Smooth muscle cell (in vitro differentiated cells): ENCODE measurements around the gene PHOSPHO1. TPM values are rescaled to one million over a fixed set of nuclear protein-coding genes. Genes with fewer than 3 reads are reported as not detected.

ENCODE experiments used
- DNase-seq: peaks from one replicate; lab custom pipeline; 2025; ENCODE audit not compliant: unreplicated experiment; lab: John Stamatoyannopoulos, UW
- H2AFZ ChIP-seq: fragments of 200-600 bp; sonication (generic); 2 replicates; pipeline ENCODE4 v1.6.0; 2016; ENCODE audit warnings: antibody characterized with exemption, low read depth, mild to moderate bottlenecking
- H3F3A ChIP-seq: fragments of 200-600 bp; sonication (generic); 2 replicates; pipeline ENCODE4 v1.6.0; 2017; ENCODE audit warnings: antibody characterized with exemption, low read depth
- H3K27ac ChIP-seq: fragments of 200-600 bp; sonication (generic); 2 replicates; pipeline ENCODE4 v1.5.1; 2016; ENCODE audit warnings: low read depth, mild to moderate bottlenecking
- H3K27me3 ChIP-seq: fragments of 200-600 bp; sonication (generic); 2 replicates; pipeline ENCODE4 v1.6.1; 2016; ENCODE audit warnings: low read depth, mild to moderate bottlenecking
- H3K36me3 ChIP-seq: fragments of 200-600 bp; sonication (generic); 2 replicates; pipeline ENCODE4 v1.5.1; 2016; ENCODE audit warnings: low read depth
- H3K4me1 ChIP-seq: fragments of 200-600 bp; sonication (generic); 2 replicates; pipeline ENCODE4 v1.5.1; 2016; ENCODE audit warnings: low read depth
- H3K4me2 ChIP-seq: fragments of 200-600 bp; sonication (generic); 2 replicates; pipeline ENCODE4 v1.6.0; 2016; ENCODE audit warnings: mild to moderate bottlenecking
- H3K4me3 ChIP-seq: fragments of 200-600 bp; sonication (generic); 2 replicates; pipeline ENCODE4 v1.5.1; 2016; ENCODE audit warnings: mild to moderate bottlenecking
- H3K79me2 ChIP-seq: fragments of 200-600 bp; sonication (generic); 2 replicates; pipeline ENCODE4 v1.6.0; 2016; ENCODE audit warnings: low read depth, mild to moderate bottlenecking
- H3K9ac ChIP-seq: fragments of 200-600 bp; sonication (generic); 2 replicates; pipeline ENCODE4 v1.6.0; 2016; ENCODE audit warnings: low read depth
- H3K9me3 ChIP-seq: fragments of 200-600 bp; sonication (generic); replicated peaks from 2 replicates; pipeline ENCODE4 v1.5.1; 2016; ENCODE audit warnings: low read depth
- H4K20me1 ChIP-seq: fragments of 200-600 bp; sonication (generic); 2 replicates; pipeline ENCODE4 v1.6.0; 2016; ENCODE audit warnings: low read depth
- CTCF ChIP-seq: fragments of 200-600 bp; sonication (generic); IDR thresholded peaks from 2 replicates; pipeline ENCODE4 v1.5.1; 2017; ENCODE audit warnings: borderline replicate concordance, mild to moderate bottlenecking, antibody characterized with exemption; ENCODE audit not compliant: insufficient read depth, poor library complexity, severe bottlenecking
- WGBS: methylation state at CpG from one replicate; pipeline ENCODE4 v1.1.7; 2016; ENCODE audit warnings: low lambda C conversion rate; 5-methylcytosine and 5-hydroxymethylcytosine counted together
- polyA plus RNA-seq: library from polyadenylated mRNA; unstranded; fragments of >200 nt; fragmentation: Nextera tagmentation; extraction: Ambion mirVana; gene quantifications from 2 replicates; pipeline ENCODE4 v1.2.1, GENCODE V29; 2016
- total RNA-seq: library from RNA; depleted of rRNA; stranded (reverse); fragments of >200 nt; gene quantifications from 2 replicates; pipeline ENCODE4 v1.2.3, GENCODE V29; 2014

The PHOSPHO1 gene
- total and polyA plus RNA-seq, 2 experiments from 2014 or later = 3.0 to 4.2 TPM

GRCh38 chr17:49223168-49223516 is 7.4 kb downstream of the PHOSPHO1 start:
- no peak overlapping the region for H2AFZ ChIP-seq
- DNase-seq = no peak
- no peaks in the 10 kb centered on the region for H3K36me3 ChIP-seq
- no peaks in the 10 kb centered on the region for H4K20me1 ChIP-seq
- H3K4me3 ChIP-seq = no peak overlapping the region
- no peaks in the 10 kb centered on the region for H3K79me2 ChIP-seq
- H3K27ac ChIP-seq = no peak overlapping the region
- peaks cover 9% of the 10 kb centered on the region for H3K4me1 ChIP-seq
- no peak overlapping the region for H3K4me2 ChIP-seq
- no peaks in the 10 kb centered on the region for H3K9me3 ChIP-seq
- 34% methylated on average over 9 of the region's 9 CpGs for WGBS
- H3K27me3 ChIP-seq = peaks cover 41% of the 10 kb centered on the region
- no peak for TF ChIP-seq CTCF
- no peaks in the 10 kb centered on the region for H3F3A ChIP-seq
- H3K9ac ChIP-seq = no peak overlapping the region

- 92% methylated on average over 13 of the region's 15 CpGs for WGBS
- Histone ChIP-seq H3K4me1 (peaks cover 9% of the 10 kb centered on the region), H3K79me2 (no peaks in the 10 kb centered on the region), H3K9me3 (no peaks in the 10 kb centered on the region), H3K36me3 (no peaks in the 10 kb centered on the region), H3K27ac (no peak overlapping the region), H3K4me3 (no peak overlapping the region), H3K27me3 (peaks cover 26% of the 10 kb centered on the region), H4K20me1 (no peaks in the 10 kb centered on the region), H2AFZ (no peak overlapping the region), H3K4me2 (no peak overlapping the region), H3F3A (no peaks in the 10 kb centered on the region), H3K9ac (no peak overlapping the region)
- TF ChIP-seq CTCF = no peak
- DNase-seq = no peak
Observed at GRCh38 chr17:49219987-49220386, 10.6 kb downstream of the PHOSPHO1 start.

- no peak overlapping the region for H3K4me3 ChIP-seq
- no peak overlapping the region for H3K9ac ChIP-seq
- no peak overlapping the region for H3K27ac ChIP-seq
- peaks cover 6% of the 10 kb centered on the region for H3K4me1 ChIP-seq
- no peaks in the 10 kb centered on the region for H3K79me2 ChIP-seq
- no peak overlapping the region for H3K4me2 ChIP-seq
- no peaks in the 10 kb centered on the region for H3K36me3 ChIP-seq
- TF ChIP-seq CTCF = no peak
- no peaks in the 10 kb centered on the region for H3F3A ChIP-seq
- 95% methylated on average over 18 of the region's 37 CpGs for WGBS
- H4K20me1 ChIP-seq = no peaks in the 10 kb centered on the region
- no peak for DNase-seq
- H3K27me3 ChIP-seq = peaks cover 18% of the 10 kb centered on the region
- H3K9me3 ChIP-seq = no peaks in the 10 kb centered on the region
- H2AFZ ChIP-seq = no peak overlapping the region
Observed at GRCh38 chr17:49218941-49219913, 11.4 kb downstream of the PHOSPHO1 start.
